K562 (cell line): ENCODE data around the gene ETS2. TPM values are rescaled to one million over a fixed set of nuclear protein-coding genes. Genes with fewer than 3 reads are reported as not detected.
A peak's percentile ranks its signal among the peaks of the same experiment; 100 is the strongest.

Source experiments
- ATAC-seq: fragments of 200-7000 bp; cut with Tn5 transposase; 3 replicates; pipeline ENCODE4 v1.9.1; 2020; ENCODE audit warnings: moderate library complexity
- BruUV-seq: library from RNA; stranded (reverse); fragments of 400-500 nt; replicated peaks from 2 replicates; lab custom pipeline; 2021; lab: Mats Ljungman, UMichigan
- CTCF ChIA-PET: fragments of 300-600 bp; formaldehyde crosslinking; extraction: SDS; loops from one replicate; lab custom pipeline; 2021; ENCODE audit warnings: low intra/inter-chr PET ratio; lab: Yijun Ruan, JAX
- POLR2A ChIA-PET: fragments of 300-600, 350-650 bp; sonication (Branson Sonifier 250); formaldehyde crosslinking; extraction: SDS; loops from one replicate; lab custom pipeline; 2021; ENCODE audit warnings: antibody characterized with exemption, inconsistent platforms; lab: Yijun Ruan, JAX
- DNase-seq, 4 experiments: peaks; one replicate each; pipeline versions ENCODE4 v3.0.0 to v3.0.0-alpha.2; 2011 to 2018; ENCODE audit warnings: low spot score in 3 of 4, mixed read lengths in 3 of 4; ENCODE audit errors: extremely low read depth in 1 of 4
- FAIRE-seq: peaks from 2 replicates; lab custom pipeline; 2011; peaks lifted over from hg19 to GRCh38; lab: Jason Lieb, UNC
- H2AFZ ChIP-seq: 2 replicates; pipeline ENCODE4 v1.6.0; 2011; ENCODE audit warnings: low read depth, low read length, control low read depth, inconsistent platforms
- H3K27ac ChIP-seq: fragments of 200-600 bp; 3 replicates; pipeline ENCODE4 v1.8.0; 2011; ENCODE audit warnings: low read depth, mild to moderate bottlenecking, control low read depth, inconsistent platforms, low read length, moderate library complexity, mixed read lengths; ENCODE audit errors: extremely low read depth
- H3K27me3 ChIP-seq, 2 experiments: fragments of 300-600 bp in 1 of 2; 2 replicates in 1 of 2; 3 replicates in 1 of 2; pipeline versions ENCODE4 v1.6.0 to v1.8.0; 2011; ENCODE audit warnings: inconsistent platforms in 2 of 2, low read length in 2 of 2, mild to moderate bottlenecking in 1 of 2, mixed read lengths in 1 of 2, moderate library complexity in 1 of 2; ENCODE audit not compliant: control insufficient read depth in 2 of 2, insufficient read depth in 2 of 2
- H3K36me3 ChIP-seq: fragments of 300-600 bp; 3 replicates; pipeline ENCODE4 v1.8.0; 2011; ENCODE audit warnings: mild to moderate bottlenecking, low read length, inconsistent platforms; ENCODE audit not compliant: control insufficient read depth, insufficient read depth
- H3K4me1 ChIP-seq, 2 experiments: fragments of 200-600 bp in 1 of 2; replicated peaks in 1 of 2; 2 replicates in 1 of 2; 3 replicates in 1 of 2; pipeline versions ENCODE4 v1.5.1 to v1.8.0; 2011; ENCODE audit warnings: inconsistent platforms in 2 of 2, low read length in 2 of 2, mild to moderate bottlenecking in 1 of 2, mixed read lengths in 1 of 2, moderate library complexity in 1 of 2; ENCODE audit not compliant: control insufficient read depth in 2 of 2, insufficient read depth in 2 of 2
- H3K4me2 ChIP-seq: 2 replicates; pipeline ENCODE4 v1.6.1; 2011; ENCODE audit warnings: low read length, control low read depth, inconsistent platforms, mixed read lengths; ENCODE audit not compliant: insufficient read depth
- H3K4me3 ChIP-seq: fragments of 200-600 bp; sonication (generic), shearing (Covaris generic); 2 replicates; pipeline ENCODE4 v1.5.1; 2016; ENCODE audit warnings: control low read depth, inconsistent platforms
- H3K79me2 ChIP-seq: fragments of 200-600 bp; 3 replicates; pipeline ENCODE4 v1.8.0; 2011; ENCODE audit warnings: low read length, inconsistent platforms; ENCODE audit not compliant: control insufficient read depth, insufficient read depth
- H3K9ac ChIP-seq, 2 experiments: 2 replicates each; pipeline versions ENCODE4 v1.6.0 to v1.6.1; 2011; ENCODE audit warnings: low read depth in 2 of 2, low read length in 2 of 2, control low read depth in 1 of 2, inconsistent platforms in 1 of 2, mild to moderate bottlenecking in 1 of 2, mixed read lengths in 1 of 2; ENCODE audit not compliant: insufficient read depth in 1 of 2
- H3K9me1 ChIP-seq: one replicate; pipeline ENCODE4 v1.6.0; 2011; ENCODE audit warnings: inconsistent platforms, mild to moderate bottlenecking, low read length, moderate library complexity; ENCODE audit not compliant: control insufficient read depth, insufficient read depth
- H3K9me3 ChIP-seq: replicated peaks from 2 replicates; pipeline ENCODE4 v1.5.1; 2011; ENCODE audit warnings: low read depth, low read length, inconsistent platforms; ENCODE audit not compliant: control insufficient read depth, insufficient read depth
- H4K20me1 ChIP-seq: replicated peaks from 2 replicates; pipeline ENCODE4 v1.6.1; 2011; ENCODE audit warnings: low read length, inconsistent platforms, mixed read lengths; ENCODE audit not compliant: control insufficient read depth, insufficient read depth
- ASH1L ChIP-seq: fragments of 450-650 bp; IDR thresholded peaks from 2 replicates; pipeline ENCODE4 v1.6.1; 2018; ENCODE audit warnings: borderline replicate concordance, mild to moderate bottlenecking, low read depth; ENCODE audit not compliant: partially characterized antibody
- ATF4 ChIP-seq: fragments of 450-650 bp; formaldehyde crosslinking; IDR thresholded peaks from 2 replicates; pipeline ENCODE4 v1.4.0; 2022; ENCODE audit warnings: mild to moderate bottlenecking, moderate library complexity
- CC2D1A ChIP-seq: fragments of 450-650 bp; IDR thresholded peaks from 2 replicates; pipeline ENCODE4 v1.6.1; 2017; ENCODE audit warnings: mild to moderate bottlenecking
- CREB3 ChIP-seq: fragments of 450-650 bp; conservative IDR thresholded peaks from 2 replicates; pipeline ENCODE4 v1.6.1; 2016; ENCODE audit warnings: missing genetic modification characterization, low read depth, mild to moderate bottlenecking, missing compliant biosample characterization, moderate library complexity
- L3MBTL2 ChIP-seq: fragments of 450-650 bp; IDR thresholded peaks from 2 replicates; pipeline ENCODE4 v1.6.1; 2016; ENCODE audit warnings: mild to moderate bottlenecking, moderate library complexity
- MITF ChIP-seq: IDR thresholded peaks from 2 replicates; pipeline ENCODE4 v1.6.1; 2014; ENCODE audit warnings: antibody characterized with exemption
- SETDB1 ChIP-seq: IDR thresholded peaks from one replicate; pipeline ENCODE4 v1.6.1; 2012; ENCODE audit warnings: low read length, control low read depth, inconsistent platforms
- TFE3 ChIP-seq: fragments of 450-650 bp; formaldehyde crosslinking; IDR thresholded peaks from 2 replicates; pipeline ENCODE4 v1.4.0; 2020; ENCODE audit warnings: mild to moderate bottlenecking, mixed read lengths
- TRIM24 ChIP-seq, 2 experiments: fragments of 450-650 bp; IDR thresholded peaks; 2 replicates each; pipeline ENCODE4 v1.6.1; 2016
- ZBTB17 ChIP-seq: fragments of 450-650 bp; formaldehyde crosslinking; IDR thresholded peaks from 2 replicates; pipeline ENCODE4 v1.4.0; 2020; ENCODE audit warnings: mild to moderate bottlenecking
- WGBS: fragments of 100-300 bp; shearing (Covaris generic); methylation state at CpG from one replicate; pipeline ENCODE4 v1.1.6; 2016; ENCODE audit warnings: low coverage, mixed read lengths; ENCODE audit not compliant: insufficient coverage; ENCODE audit errors: missing lambda C conversion rate; 5-methylcytosine and 5-hydroxymethylcytosine counted together
- in situ Hi-C: fragments of 300-500 bp; cut with MboI; formaldehyde crosslinking; loops from 4 replicates; pipeline ENCODE4 v1.15.0; 2018; ENCODE audit warnings: inconsistent platforms, mixed read lengths
- intact Hi-C: fragments of 100-400 bp; cut with micrococcal nuclease; formaldehyde crosslinking; loops from 2 replicates; pipeline ENCODE4 v1.14.2; 2022
- polyA plus RNA-seq, 8 experiments: library from polyadenylated mRNA; depleted of rRNA in 4 of 8; stranded (reverse) in 5 of 8; unstranded in 3 of 8; fragments of >200 nt; fragmentation: Nextera tagmentation in 2 of 8; fragmentation: Illumina TruSeq in 1 of 8; extraction: Ambion mirVana in 2 of 8; extraction: Trizol in 1 of 8; gene quantifications; 2 replicates each; pipeline versions ENCODE4 v1.2.1 to v1.2.3, GENCODE V29; 2011 to 2014; ENCODE audit warnings: inconsistent platforms in 1 of 8, missing spikeins in 1 of 8
- total RNA-seq, 7 experiments: library from RNA; depleted of rRNA in 6 of 7; stranded (reverse); fragments of >200 nt in 6 of 7; fragmentation: Illumina TruSeq in 2 of 7; extraction: Trizol in 2 of 7; gene quantifications; 2 replicates each; pipeline versions ENCODE4 v1.2.1 to v1.2.3, GENCODE V29; 2011 to 2021; ENCODE audit warnings: low replicate concordance in 1 of 7
- TF ChIP-seq, protein P1 (sequence below): fragments of 200-800 bp; sonication (Bioruptor generic); IDR thresholded peaks from 2 replicates; pipeline ENCODE4 v1.6.1; 2017; ENCODE audit warnings: missing genetic modification characterization, missing compliant biosample characterization
- TF ChIP-seq, protein P2 (sequence below): fragments of 450-650 bp; formaldehyde crosslinking; IDR thresholded peaks from 2 replicates; pipeline ENCODE4 v1.4.0; 2020; ENCODE audit warnings: mild to moderate bottlenecking, moderate library complexity

ETS2 gene
- total and polyA plus RNA-seq, 9 of the 15 experiments (the other 6 are each of a cell fraction or from before 2014, with no cell fraction given), result 1.7 to 24.4 (median 12.2) TPM

DNA sequence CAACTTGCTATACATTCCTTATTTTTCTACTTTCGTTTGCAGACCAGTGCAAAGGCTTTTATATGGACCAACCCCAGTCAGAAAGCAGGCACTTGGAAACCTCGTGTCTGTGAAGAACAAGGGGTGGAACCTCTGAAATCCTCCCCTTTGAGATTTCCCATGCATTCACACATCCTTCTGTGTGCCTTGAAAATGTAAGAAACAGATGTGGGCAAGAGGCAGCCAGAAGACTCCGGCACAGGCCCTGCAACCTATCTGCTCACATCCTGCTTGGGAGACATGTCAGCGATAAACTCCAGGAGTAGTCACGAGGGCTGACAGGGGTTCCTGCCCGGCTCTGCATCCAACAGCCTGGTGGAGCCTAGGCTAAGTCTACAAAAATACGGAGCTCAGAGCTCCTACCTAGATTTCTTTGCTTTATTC, 42.5 kb downstream of the ETS2 start:
- FAIRE-seq (no peak), DNase-seq (peak in 1 of 4 experiments; percentile 73), ATAC-seq (peak; percentile 73)
- no peak overlapping the region for H3K9ac ChIP-seq
- H3K4me1 ChIP-seq, result peaks cover 21 to 45% of the 10 kb centered on the region in 2 experiments
- no peaks in the 10 kb centered on the region for H3K9me1 ChIP-seq
- 16% methylated on average over 7 of the region's 7 CpGs for WGBS
- H3K36me3 ChIP-seq, result no peaks in the 10 kb centered on the region
- no peaks in the 10 kb centered on the region for H3K79me2 ChIP-seq
- H4K20me1 ChIP-seq, result no peaks in the 10 kb centered on the region
- H2AFZ ChIP-seq, result peak overlapping the region; percentile 83
- ChIA-PET CTCF (no interaction called here), POLR2A (interaction anchor here (0.6 kb wide), 1 partner anchor 1933 kb away, joined by 3 read pairs; no protein-coding TSS in a partner anchor)
- H3K27ac ChIP-seq, result no peak overlapping the region
- intact Hi-C loops, result no loop called here
- no peak overlapping the region for H3K4me3 ChIP-seq
- no TSS peak for BruUV-seq
- in situ Hi-C loops, result no loop called here
- no peaks in the 10 kb centered on the region for H3K27me3 ChIP-seq
- no peaks in the 10 kb centered on the region for H3K9me3 ChIP-seq
- peak overlapping the region; percentile 5; the same call in 1 of the 2 replicates for H3K4me2 ChIP-seq
- TF ChIP-seq TRIM24 (IDR thresholded peaks at IDR 0.05), result no peak
- peak; percentile 8; the same call in 1 of the 2 replicates for TF ChIP-seq ATF4 (CRISPR knock-in tag)
- peak; percentile 81 for TF ChIP-seq TFE3 (CRISPR knock-in tag)
- no peak for TF ChIP-seq CC2D1A
- TF ChIP-seq CREB3 (tag), result peak; percentile 74; the same call in 1 of the 2 replicates
- TF ChIP-seq MITF, result peak; percentile 65
- TF ChIP-seq, protein P1, sequence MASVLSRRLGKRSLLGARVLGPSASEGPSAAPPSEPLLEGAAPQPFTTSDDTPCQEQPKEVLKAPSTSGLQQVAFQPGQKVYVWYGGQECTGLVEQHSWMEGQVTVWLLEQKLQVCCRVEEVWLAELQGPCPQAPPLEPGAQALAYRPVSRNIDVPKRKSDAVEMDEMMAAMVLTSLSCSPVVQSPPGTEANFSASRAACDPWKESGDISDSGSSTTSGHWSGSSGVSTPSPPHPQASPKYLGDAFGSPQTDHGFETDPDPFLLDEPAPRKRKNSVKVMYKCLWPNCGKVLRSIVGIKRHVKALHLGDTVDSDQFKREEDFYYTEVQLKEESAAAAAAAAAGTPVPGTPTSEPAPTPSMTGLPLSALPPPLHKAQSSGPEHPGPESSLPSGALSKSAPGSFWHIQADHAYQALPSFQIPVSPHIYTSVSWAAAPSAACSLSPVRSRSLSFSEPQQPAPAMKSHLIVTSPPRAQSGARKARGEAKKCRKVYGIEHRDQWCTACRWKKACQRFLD (CRISPR knock-in tag), result no peak
- TF ChIP-seq, protein P2, sequence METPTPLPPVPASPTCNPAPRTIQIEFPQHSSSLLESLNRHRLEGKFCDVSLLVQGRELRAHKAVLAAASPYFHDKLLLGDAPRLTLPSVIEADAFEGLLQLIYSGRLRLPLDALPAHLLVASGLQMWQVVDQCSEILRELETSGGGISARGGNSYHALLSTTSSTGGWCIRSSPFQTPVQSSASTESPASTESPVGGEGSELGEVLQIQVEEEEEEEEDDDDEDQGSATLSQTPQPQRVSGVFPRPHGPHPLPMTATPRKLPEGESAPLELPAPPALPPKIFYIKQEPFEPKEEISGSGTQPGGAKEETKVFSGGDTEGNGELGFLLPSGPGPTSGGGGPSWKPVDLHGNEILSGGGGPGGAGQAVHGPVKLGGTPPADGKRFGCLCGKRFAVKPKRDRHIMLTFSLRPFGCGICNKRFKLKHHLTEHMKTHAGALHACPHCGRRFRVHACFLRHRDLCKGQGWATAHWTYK (CRISPR knock-in tag), result peak; percentile 69; the same call in 1 of the 2 replicates
- peak; percentile 86 for TF ChIP-seq L3MBTL2
- TF ChIP-seq ZBTB17 (CRISPR knock-in tag), result no peak
- no peak for TF ChIP-seq ASH1L
- TF ChIP-seq SETDB1, result no peak
